Activated CD4-positive, CD25-positive, alpha-beta regulatory T cell (primary cell): ENCODE results near the gene ENKUR.
"Not testable (repeated sequence)": the region's sequence is repeated elsewhere in the genome, so short reads cannot be mapped to it uniquely, and the experiment has no call there.

Experiments used
- DNase-seq, 4 experiments: peaks; one replicate each; lab custom pipeline; 2025; lab: John Stamatoyannopoulos, UW

ENKUR gene

DNA sequence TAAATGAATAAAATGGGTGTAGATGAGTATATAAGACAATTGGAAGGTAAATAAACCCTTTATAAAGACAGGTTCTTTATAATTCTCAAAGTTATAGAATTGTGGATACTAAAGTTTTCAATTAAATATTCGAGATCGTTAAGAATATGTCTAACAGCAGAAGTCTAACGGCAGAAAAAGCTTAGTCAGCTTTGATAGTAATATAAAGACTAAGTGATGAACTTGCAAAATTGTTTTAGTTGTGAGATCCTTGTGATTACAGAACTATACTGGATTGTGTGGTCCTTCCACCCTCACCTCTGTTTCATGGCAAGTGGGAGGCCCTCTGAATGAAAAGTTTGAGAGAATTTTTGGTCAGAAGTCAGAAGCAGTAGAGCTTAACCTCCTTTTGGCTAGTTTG lies 2.7 kb upstream of the ENKUR start:
- DNase-seq: no peak

GRCh38 chr10:25017661-25018060 lies 1.7 kb upstream of the ENKUR start:
- no peak for DNase-seq

GRCh38 chr10:25017154-25017590 lies 1.2 kb upstream of the ENKUR start:
- peak in 1 of 4 experiments; percentile 6 for DNase-seq

GRCh38 chr10:25016376-25017153 lies 607 bp upstream of the ENKUR start, which contains the start of gene THNSL1:
THNSL1 (plus strand) TSS chr10:25016612; CDS start chr10:25023224, 6,612 bp downstream.
- DNase-seq: peak; percentile 92 to 96 (median 96)

DNA sequence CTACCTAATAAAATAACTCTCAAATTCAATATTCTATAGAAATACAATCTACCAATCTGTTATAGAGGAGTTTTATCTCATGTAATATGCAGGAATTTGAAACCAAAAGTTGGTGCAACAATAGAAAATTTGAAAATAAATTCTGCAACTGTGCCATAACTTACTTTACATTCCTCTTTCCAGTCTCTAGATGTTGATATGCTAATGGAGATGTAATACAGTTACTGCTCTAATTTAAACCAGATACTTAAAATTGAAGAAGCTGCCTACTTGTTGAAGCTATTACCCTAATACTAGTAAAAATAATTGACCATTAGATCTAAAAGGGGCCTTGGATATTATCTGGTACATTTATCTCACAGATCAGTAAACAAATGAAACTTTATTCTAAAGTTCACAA lies 1.4 kb downstream of the ENKUR start:
- DNase-seq: no peak

- not testable (repeated sequence) for DNase-seq
Measured at GRCh38 chr10:25011591-25011990, 4.4 kb downstream of the ENKUR start.

- no peak for DNase-seq
Measured at GRCh38 chr10:24998044-24998443, 17.9 kb downstream of the ENKUR start.

DNA sequence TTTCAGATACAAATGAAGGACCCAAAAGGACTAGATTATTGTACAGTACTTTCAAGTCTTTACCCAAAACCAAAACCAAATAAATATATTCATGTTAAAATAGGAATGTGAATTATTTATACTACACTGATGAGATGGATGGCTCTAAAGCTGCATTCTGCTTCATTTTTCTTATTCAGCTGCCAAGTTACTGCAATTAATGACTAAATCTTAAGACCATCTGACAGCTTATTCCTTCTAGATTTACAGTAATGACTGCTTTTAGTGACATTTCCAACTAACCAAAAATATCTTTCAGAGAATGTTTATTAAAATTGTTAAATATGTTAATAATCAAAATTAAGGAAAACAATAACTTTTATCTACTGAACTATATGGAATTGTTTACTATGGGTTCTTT lies 20.9 kb downstream of the ENKUR start:
- DNase-seq: no peak

- no peak for DNase-seq
Measured at GRCh38 chr10:24993237-24993958, 22.6 kb downstream of the ENKUR start.

DNA sequence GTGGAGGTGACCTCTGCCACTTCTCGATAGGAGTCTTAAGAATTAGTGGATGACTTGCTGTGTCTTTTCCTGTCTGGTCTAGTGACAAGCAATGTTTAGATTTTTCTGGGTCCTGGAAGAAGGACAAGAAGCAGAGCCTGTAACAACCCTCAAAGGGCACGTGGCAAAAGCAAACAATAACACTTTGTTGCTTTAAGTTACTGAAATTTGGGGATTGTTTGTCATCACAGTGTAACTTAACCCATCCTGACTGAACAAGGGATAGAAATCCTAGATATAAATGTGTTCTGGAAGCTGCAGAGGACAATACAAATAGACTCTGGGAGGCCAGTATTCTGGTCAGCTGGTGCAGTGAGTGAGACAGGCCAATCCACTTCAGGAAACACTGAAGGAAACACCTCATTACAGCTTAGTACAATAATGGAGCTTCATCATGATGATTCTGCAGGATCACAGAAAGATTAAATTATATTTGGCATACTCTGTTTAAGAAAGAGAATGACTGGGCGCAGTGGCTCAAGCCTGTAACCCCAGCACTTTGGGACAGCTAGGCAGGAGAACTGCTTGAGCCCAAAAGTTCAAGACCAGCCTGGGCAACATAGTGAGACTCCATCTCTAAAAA lies 23.3 kb downstream of the ENKUR start:
- DNase-seq: no peak

- DNase-seq: no peak
Measured at GRCh38 chr10:24991298-24991697, 24.7 kb downstream of the ENKUR start.

DNA sequence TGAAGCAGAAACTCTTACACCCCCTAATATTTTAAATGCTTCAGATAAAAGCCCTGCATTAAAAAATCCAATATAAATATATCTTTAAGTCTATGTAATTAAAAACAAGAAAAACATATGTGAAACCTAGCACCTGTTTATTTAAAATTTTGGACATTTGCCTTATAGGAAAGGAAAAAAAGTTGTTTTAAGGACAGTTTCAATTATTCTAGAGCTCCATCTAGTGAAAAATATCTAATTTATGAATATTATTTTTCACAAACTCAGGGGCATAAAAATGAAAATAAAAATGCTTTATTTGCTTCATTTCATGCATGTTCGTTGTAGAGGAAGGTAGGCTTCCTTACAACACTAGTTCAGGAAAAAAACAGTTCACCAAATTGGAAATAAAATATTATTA lies 26.1 kb downstream of the ENKUR start:
- DNase-seq: no peak

GRCh38 chr10:24988831-24989640 lies 26.9 kb downstream of the ENKUR start:
- no peak for DNase-seq

DNA sequence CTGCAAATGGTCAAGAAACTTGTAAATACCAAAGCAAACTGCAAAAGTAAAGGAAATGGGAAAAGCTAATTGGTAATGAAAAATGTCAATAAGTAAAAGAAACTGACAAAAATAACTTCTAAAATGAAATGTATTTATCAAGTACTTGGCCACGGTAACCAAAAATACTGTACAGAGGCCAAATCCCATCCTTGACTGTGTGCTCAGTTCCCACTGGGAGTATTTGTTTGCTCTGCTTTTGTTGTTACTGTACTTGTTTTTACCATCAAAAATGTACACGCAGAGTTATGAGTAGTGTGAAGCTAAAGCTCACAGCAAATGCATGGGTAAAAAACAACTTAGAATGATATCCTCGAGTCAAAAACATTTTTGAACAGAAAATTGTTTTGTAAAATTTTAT lies 31.1 kb downstream of the ENKUR start:
- DNase-seq: no peak

- DNase-seq: no peak
Measured at GRCh38 chr10:24983946-24984345, 32.0 kb downstream of the ENKUR start.

GRCh38 chr10:24983130-24983529 lies 32.8 kb downstream of the ENKUR start:
- no peak for DNase-seq

GRCh38 chr10:24982319-24983112 lies 33.4 kb downstream of the ENKUR start:
- DNase-seq: no peak

DNA sequence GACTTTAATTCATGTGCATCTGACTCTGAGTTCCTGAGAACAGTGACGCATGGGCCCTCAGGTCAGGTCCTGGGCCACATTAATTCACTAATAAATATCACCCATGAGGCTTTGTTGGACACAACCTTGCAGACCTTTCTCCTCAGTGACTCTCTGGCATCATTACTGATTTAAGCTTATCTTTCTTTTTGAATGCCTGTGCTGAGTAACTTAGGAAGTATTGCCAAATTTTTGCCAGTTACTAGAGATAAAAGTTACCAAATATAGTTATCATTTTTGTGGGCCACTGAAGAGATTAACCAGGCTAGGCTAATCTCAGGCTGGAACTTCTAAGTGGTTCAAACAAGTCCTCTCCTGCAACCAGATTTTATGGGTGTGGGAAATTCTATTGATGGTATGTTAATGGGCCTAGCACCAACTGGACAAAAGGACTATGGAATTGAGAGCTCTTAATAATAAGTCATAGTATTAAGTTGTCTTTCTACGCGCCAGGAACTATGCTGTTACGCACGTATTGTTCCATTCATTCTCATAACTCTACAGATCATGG lies 34.7 kb downstream of the ENKUR start:
- DNase-seq: no peak

- no peak for DNase-seq
Measured at GRCh38 chr10:24979685-24980084, 36.3 kb downstream of the ENKUR start.

GRCh38 chr10:24974976-24975375 lies 41.0 kb downstream of the ENKUR start:
- no peak for DNase-seq

DNA sequence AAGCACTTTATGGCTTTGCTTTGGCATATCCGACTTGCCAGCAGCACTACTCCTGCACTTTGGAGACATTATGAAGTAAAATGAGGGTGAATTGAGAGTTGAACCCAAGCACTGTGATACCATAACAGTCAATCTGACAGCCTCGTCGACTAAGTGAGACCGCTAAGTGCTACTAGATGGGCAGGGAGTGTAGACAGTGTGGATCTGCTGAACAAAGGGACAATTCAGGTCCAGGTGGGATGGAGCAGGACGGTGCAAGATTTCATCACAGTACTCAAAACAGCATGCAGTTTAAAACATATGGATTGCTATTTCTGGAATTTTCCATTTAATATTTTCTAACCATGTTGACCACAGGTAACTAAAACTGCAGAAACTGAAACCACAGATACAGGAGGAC lies 42.8 kb downstream of the ENKUR start:
- DNase-seq: no peak
